ENCODE results near the gene MPP2.

GRCh38 chr17:43900858-43901754 lies 6.2 kb downstream of the MPP2 start:
- TF ChIP-seq, protein P1, sequence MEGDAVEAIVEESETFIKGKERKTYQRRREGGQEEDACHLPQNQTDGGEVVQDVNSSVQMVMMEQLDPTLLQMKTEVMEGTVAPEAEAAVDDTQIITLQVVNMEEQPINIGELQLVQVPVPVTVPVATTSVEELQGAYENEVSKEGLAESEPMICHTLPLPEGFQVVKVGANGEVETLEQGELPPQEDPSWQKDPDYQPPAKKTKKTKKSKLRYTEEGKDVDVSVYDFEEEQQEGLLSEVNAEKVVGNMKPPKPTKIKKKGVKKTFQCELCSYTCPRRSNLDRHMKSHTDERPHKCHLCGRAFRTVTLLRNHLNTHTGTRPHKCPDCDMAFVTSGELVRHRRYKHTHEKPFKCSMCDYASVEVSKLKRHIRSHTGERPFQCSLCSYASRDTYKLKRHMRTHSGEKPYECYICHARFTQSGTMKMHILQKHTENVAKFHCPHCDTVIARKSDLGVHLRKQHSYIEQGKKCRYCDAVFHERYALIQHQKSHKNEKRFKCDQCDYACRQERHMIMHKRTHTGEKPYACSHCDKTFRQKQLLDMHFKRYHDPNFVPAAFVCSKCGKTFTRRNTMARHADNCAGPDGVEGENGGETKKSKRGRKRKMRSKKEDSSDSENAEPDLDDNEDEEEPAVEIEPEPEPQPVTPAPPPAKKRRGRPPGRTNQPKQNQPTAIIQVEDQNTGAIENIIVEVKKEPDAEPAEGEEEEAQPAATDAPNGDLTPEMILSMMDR (IDR thresholded peaks at IDR 0.05; ENCODE audit: extremely low read depth in 1 of 2, insufficient read depth in 1 of 2, low read depth in 1 of 2, low read length in 2 of 2) = no peak
- no peak for TF ChIP-seq GATA2 (IDR thresholded peaks at IDR 0.05; ENCODE audit: insufficient read depth, insufficient read length, low read depth, low read length)
- no peak for TF ChIP-seq POLR2A (IDR thresholded peaks at IDR 0.05; ENCODE audit: low read depth, low read length)
- no peak for TF ChIP-seq EZH2 (IDR thresholded peaks at IDR 0.05; ENCODE audit: borderline replicate concordance, low read depth, low read length, severe bottlenecking)
- TF ChIP-seq POLR2AphosphoS5 (IDR thresholded peaks at IDR 0.05; ENCODE audit: insufficient read depth, low read depth, low read length) = no peak
- no peak for TF ChIP-seq MYC (IDR thresholded peaks at IDR 0.05; ENCODE audit: low read depth, low read length)
- TF ChIP-seq, protein P2, sequence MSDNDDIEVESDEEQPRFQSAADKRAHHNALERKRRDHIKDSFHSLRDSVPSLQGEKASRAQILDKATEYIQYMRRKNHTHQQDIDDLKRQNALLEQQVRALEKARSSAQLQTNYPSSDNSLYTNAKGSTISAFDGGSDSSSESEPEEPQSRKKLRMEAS (IDR thresholded peaks at IDR 0.05; ENCODE audit: insufficient read depth, insufficient read length) = no peak
- no peak for TF ChIP-seq FOS (IDR thresholded peaks at IDR 0.05; ENCODE audit: borderline replicate concordance, insufficient read depth, low read length)
- TF ChIP-seq JUN (IDR thresholded peaks at IDR 0.05; ENCODE audit: borderline replicate concordance, insufficient read depth, insufficient read length, low read depth) = no peak
